GM23248 (cell line): ENCODE results near the gene PPP1R1B.

Source experiments
- EZH2 ChIP-seq: fragments of 200-600 bp; sonication (generic); IDR thresholded peaks from 2 replicates; pipeline ENCODE4 v1.6.1; 2018; ENCODE audit warnings: antibody characterized with exemption, mild to moderate bottlenecking; ENCODE audit not compliant: insufficient read depth, poor library complexity, severe bottlenecking
- EZH2phosphoT487 ChIP-seq: fragments of 200-600 bp; sonication (generic); IDR thresholded peaks from 2 replicates; pipeline ENCODE4 v1.6.1; 2018; ENCODE audit warnings: antibody characterized with exemption, moderate library complexity, mild to moderate bottlenecking, low read depth; ENCODE audit not compliant: insufficient read depth

DNA sequence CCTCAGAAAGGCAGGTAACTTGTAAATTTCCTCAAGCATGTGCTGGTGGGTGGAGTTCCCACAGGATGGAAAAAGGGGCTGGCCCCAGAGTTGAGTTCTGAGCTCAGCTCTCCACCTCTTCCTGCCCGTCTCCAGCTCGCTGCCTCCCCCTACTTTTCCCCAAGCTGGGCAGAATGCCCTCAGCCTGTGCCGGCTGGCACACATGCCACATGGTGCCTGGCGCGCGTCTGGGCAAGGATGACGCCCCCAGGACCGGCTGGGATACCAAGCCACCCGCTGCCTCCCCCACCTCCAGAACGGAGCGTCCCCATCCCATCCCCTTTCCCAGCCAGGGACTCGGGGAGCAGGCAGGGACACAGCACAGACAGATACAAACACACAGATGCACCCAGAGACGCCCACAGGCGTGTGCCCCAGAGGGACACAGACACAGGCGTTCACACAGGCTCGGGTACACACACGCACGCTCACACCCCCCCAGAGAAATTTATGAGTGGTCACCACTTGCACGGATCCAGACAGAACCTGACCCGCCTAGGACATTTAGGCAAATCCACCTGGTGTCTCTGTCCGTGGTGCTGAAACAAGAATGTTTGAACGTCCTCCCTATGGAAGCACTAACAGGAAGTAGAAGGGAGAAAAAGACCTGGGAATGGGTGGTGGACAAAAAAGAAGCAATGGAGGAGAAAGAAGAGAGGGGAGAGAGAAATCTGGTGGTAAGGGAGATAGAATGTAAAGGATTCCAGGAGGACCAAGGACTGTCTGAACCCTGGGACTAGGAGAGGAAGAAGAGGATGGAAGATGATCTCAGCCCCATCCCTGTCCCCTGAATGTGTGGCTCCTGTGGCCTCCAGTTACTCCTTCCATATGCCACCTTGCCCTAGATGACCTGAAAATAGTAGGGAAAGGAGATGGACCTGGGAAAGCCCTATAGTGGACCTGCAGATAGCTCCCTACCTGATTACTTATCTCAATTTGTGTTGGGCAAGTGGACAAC lies 34.5 kb upstream of the PPP1R1B start:
- no peak for TF ChIP-seq EZH2
- no peak for TF ChIP-seq EZH2phosphoT487
